ENCODE results near the gene B9D1.

The B9D1 gene

DNA sequence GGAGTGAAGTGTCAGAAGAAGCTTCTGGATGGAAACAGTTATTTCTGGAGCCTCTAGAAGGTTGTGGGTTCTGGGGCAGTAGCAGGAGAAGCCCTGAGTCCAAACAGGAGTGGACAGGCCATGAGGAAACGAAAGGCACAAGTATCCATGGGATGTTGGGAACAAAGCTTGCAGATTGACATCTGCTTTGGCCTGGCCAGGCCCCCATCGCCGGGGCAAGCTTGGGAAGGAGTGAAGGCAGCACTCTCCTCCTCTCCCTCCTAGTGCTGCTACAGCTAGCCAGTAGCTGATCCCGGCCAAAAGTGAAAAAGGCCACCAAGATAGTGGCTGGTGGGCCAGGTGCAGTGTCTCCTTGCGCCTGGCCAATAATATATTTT is 40.4 kb downstream of the B9D1 start:
- no peaks in the 10 kb centered on the region for H3K79me2 ChIP-seq (ENCODE audit: control insufficient read depth, low read length)
- no peaks in the 10 kb centered on the region for H3K36me3 ChIP-seq (ENCODE audit: control insufficient read depth, low read length)
- no peak overlapping the region for H3K27ac ChIP-seq (ENCODE audit: low read depth, low read length)
- H3F3A ChIP-seq (ENCODE audit: control insufficient read depth, insufficient read depth), result no peaks in the 10 kb centered on the region
- H3K9me3 ChIP-seq (ENCODE audit: control insufficient read depth, insufficient read depth, low read length), result peaks cover 4% of the 10 kb centered on the region; the same call in 1 of the 2 replicates
- H3K9me2 ChIP-seq (replicated peaks; ENCODE audit: control insufficient read depth, low read length), result no peaks in the 10 kb centered on the region
- no peak for TF ChIP-seq CTCF (IDR thresholded peaks at IDR 0.05; ENCODE audit: low read depth, low read length, poor library complexity, severe bottlenecking)
- TF ChIP-seq EZH2phosphoT487 (IDR thresholded peaks at IDR 0.05; ENCODE audit: borderline replicate concordance, low read length), result no peak
- no peak overlapping the region for H3K4me3 ChIP-seq (ENCODE audit: low read length)
- H3K27me3 ChIP-seq (ENCODE audit: control insufficient read depth, low read length), result peaks cover 32% of the 10 kb centered on the region
- no peak overlapping the region for H3K4me2 ChIP-seq (ENCODE audit: low read length)
- peaks cover 12% of the 10 kb centered on the region; the same call in 1 of the 2 replicates for H4K20me1 ChIP-seq (ENCODE audit: control insufficient read depth, insufficient read depth, low read depth, low read length)
- peaks cover 8% of the 10 kb centered on the region for H3K4me1 ChIP-seq (ENCODE audit: control insufficient read depth, low read length)

- Histone ChIP-seq H4K20me1 (ENCODE audit: control insufficient read depth, insufficient read depth, low read depth, low read length) (peaks cover 13% of the 10 kb centered on the region; the same call in 1 of the 2 replicates), H3K4me3 (ENCODE audit: low read length) (no peak overlapping the region), H3K36me3 (ENCODE audit: control insufficient read depth, low read length) (no peaks in the 10 kb centered on the region), H3K9me3 (ENCODE audit: control insufficient read depth, insufficient read depth, low read length) (peaks cover 4% of the 10 kb centered on the region; the same call in 1 of the 2 replicates), H3K4me1 (ENCODE audit: control insufficient read depth, low read length) (peaks cover 13% of the 10 kb centered on the region), H3K9me2 (replicated peaks; ENCODE audit: control insufficient read depth, low read length) (no peaks in the 10 kb centered on the region), H3K27me3 (ENCODE audit: control insufficient read depth, low read length) (peaks cover 37% of the 10 kb centered on the region), H3K4me2 (ENCODE audit: low read length) (no peak overlapping the region), H3F3A (ENCODE audit: control insufficient read depth, insufficient read depth) (0 out of 2 replicates have a peak, but pooled peaks cover 3% of the 10 kb centered on the region), H3K27ac (ENCODE audit: low read depth, low read length) (no peak overlapping the region), H3K79me2 (ENCODE audit: control insufficient read depth, low read length) (no peaks in the 10 kb centered on the region)
- TF ChIP-seq CTCF (IDR thresholded peaks at IDR 0.05; ENCODE audit: low read depth, low read length, poor library complexity, severe bottlenecking) (peak; percentile 36), EZH2phosphoT487 (IDR thresholded peaks at IDR 0.05; ENCODE audit: borderline replicate concordance, low read length) (no peak)
Observed at GRCh38 chr17:19321481-19322128, 40.9 kb downstream of the B9D1 start.

DNA sequence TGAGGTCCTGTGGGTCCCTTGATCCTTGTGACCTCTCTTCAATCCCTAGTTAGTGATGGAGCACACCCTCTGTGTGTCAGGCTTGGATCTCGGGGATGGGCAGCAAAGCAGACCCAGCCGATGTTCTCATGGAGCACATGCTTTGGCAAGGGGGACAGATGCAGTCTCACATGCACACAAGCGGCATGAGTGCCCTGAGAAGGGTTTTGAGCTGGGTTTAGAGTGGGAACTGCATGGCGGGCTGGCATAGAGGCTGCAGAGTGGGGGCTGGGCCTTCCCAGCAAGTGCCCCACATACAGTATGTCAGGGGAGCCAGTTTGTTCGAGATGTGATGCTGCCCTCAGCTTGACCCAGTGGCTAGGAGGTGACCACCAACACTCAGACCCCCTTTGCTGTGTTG is 41.6 kb downstream of the B9D1 start:
- H4K20me1 ChIP-seq (ENCODE audit: control insufficient read depth, insufficient read depth, low read depth, low read length), result peaks cover 14% of the 10 kb centered on the region; the same call in 1 of the 2 replicates
- no peak overlapping the region for H3K4me3 ChIP-seq (ENCODE audit: low read length)
- H3K9me3 ChIP-seq (ENCODE audit: control insufficient read depth, insufficient read depth, low read length), result peaks cover 4% of the 10 kb centered on the region; the same call in 1 of the 2 replicates
- peaks cover 43% of the 10 kb centered on the region for H3K27me3 ChIP-seq (ENCODE audit: control insufficient read depth, low read length)
- H3K9me2 ChIP-seq (replicated peaks; ENCODE audit: control insufficient read depth, low read length), result no peaks in the 10 kb centered on the region
- 0 out of 2 replicates have a peak, but pooled peaks cover 3% of the 10 kb centered on the region for H3F3A ChIP-seq (ENCODE audit: control insufficient read depth, insufficient read depth)
- TF ChIP-seq CTCF (IDR thresholded peaks at IDR 0.05; ENCODE audit: low read depth, low read length, poor library complexity, severe bottlenecking) (no peak), EZH2phosphoT487 (IDR thresholded peaks at IDR 0.05; ENCODE audit: borderline replicate concordance, low read length) (no peak)
- no peak overlapping the region for H3K27ac ChIP-seq (ENCODE audit: low read depth, low read length)
- H3K36me3 ChIP-seq (ENCODE audit: control insufficient read depth, low read length), result no peaks in the 10 kb centered on the region
- no peak overlapping the region for H3K4me2 ChIP-seq (ENCODE audit: low read length)
- no peaks in the 10 kb centered on the region for H3K79me2 ChIP-seq (ENCODE audit: control insufficient read depth, low read length)
- peaks cover 13% of the 10 kb centered on the region for H3K4me1 ChIP-seq (ENCODE audit: control insufficient read depth, low read length)
